GM12864 (cell line): ENCODE results near the gene ADAM8.
A peak's percentile ranks its signal among the peaks of the same experiment; 100 is the strongest.

ENCODE experiments used
- DNase-seq: peaks from one replicate; pipeline ENCODE4 v3.0.0-alpha.2; 2011; ENCODE audit warnings: low read depth
- H3K4me3 ChIP-seq: 2 replicates; pipeline ENCODE4 v1.5.1; 2011; ENCODE audit warnings: mild to moderate bottlenecking, low read depth, low read length, control low read depth
- CTCF ChIP-seq: IDR thresholded peaks from 2 replicates; pipeline ENCODE4 v1.5.1; 2011; ENCODE audit warnings: low read depth, mild to moderate bottlenecking, moderate library complexity, low read length, control low read depth, inconsistent platforms; ENCODE audit errors: missing control alignments

ADAM8 gene

GRCh38 chr10:133281628-133282372 lies 5.1 kb upstream of the ADAM8 start:
- TF ChIP-seq CTCF = no peak
- H3K4me3 ChIP-seq = no peak overlapping the region
- no peak for DNase-seq

- no peak for DNase-seq
- TF ChIP-seq CTCF = no peak
- H3K4me3 ChIP-seq = no peak overlapping the region
Observed at GRCh38 chr10:133281084-133281483, 4.4 kb upstream of the ADAM8 start.

- no peak for TF ChIP-seq CTCF
- no peak for DNase-seq
- no peak overlapping the region for H3K4me3 ChIP-seq
Observed at GRCh38 chr10:133280391-133281059, 3.9 kb upstream of the ADAM8 start.

GRCh38 chr10:133279326-133280226 lies 2.9 kb upstream of the ADAM8 start:
- H3K4me3 ChIP-seq = no peak overlapping the region
- no peak for TF ChIP-seq CTCF

GRCh38 chr10:133278577-133279265 lies 2.1 kb upstream of the ADAM8 start:
- H3K4me3 ChIP-seq = no peak overlapping the region
- DNase-seq = peak; percentile 48
- TF ChIP-seq CTCF = no peak

More at GRCh38 chr10:133279326-133280226, 2.9 kb upstream of the ADAM8 start:
- no peak for DNase-seq

- H3K4me3 ChIP-seq = no peak overlapping the region
- no peak for DNase-seq
- no peak for TF ChIP-seq CTCF
Observed at GRCh38 chr10:133277993-133278576, 1.4 kb upstream of the ADAM8 start.
